Gastroesophageal sphincter (tissue), 3 donors: ENCODE results near the gene ALPL.

ENCODE experiments used
- POLR2A ChIP-seq, 2 donors: fragments of 450-650 bp; IDR thresholded peaks; one replicate each; pipeline ENCODE4 v1.6.1; 2017; ENCODE audit warnings: antibody characterized with exemption in 2 of 2, mild to moderate bottlenecking in 2 of 2, moderate library complexity in 1 of 2
- TF ChIP-seq, protein P1 (sequence below), 4 experiments: fragments of 200-600 bp in 2 of 4; fragments of 450-650 bp in 2 of 4; sonication (generic) in 1 of 4; IDR thresholded peaks; one replicate each; pipeline ENCODE4 v1.5.1; 2017 to 2019; ENCODE audit warnings: antibody characterized with exemption in 4 of 4, mild to moderate bottlenecking in 2 of 4, moderate library complexity in 2 of 4

DNA sequence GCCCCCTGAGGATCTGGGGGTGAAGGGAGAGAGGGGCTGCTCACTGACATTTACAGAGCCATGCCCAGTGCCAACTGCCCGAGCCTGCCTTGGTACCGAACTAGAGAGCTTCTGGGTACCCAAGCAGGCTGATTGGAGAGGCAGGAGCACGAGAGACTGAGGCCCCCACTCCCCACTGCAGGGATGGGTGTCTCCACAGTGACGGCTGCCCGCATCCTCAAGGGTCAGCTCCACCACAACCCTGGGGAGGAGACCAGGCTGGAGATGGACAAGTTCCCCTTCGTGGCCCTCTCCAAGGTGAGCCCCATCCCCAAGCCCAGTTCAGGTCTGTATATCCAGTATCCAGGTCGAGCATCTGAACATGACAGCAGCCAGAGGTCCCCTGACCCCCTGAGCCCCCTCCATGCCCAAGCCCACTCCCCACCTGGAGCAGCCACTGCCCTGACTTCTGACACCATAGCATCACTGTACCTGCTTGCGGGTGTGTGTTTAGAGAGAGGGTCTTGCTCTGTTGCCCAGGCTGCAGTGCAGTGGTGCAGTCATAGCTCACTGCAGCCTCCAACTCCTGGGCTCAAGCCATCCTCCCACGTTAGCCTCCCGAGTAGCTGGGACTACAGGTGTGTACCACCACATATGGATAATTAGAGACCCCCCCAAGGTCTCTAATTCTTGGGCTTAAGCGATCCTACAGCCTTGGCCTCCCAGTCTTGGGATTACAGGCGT is 51.9 kb downstream of the ALPL start:
- TF ChIP-seq, protein P1, sequence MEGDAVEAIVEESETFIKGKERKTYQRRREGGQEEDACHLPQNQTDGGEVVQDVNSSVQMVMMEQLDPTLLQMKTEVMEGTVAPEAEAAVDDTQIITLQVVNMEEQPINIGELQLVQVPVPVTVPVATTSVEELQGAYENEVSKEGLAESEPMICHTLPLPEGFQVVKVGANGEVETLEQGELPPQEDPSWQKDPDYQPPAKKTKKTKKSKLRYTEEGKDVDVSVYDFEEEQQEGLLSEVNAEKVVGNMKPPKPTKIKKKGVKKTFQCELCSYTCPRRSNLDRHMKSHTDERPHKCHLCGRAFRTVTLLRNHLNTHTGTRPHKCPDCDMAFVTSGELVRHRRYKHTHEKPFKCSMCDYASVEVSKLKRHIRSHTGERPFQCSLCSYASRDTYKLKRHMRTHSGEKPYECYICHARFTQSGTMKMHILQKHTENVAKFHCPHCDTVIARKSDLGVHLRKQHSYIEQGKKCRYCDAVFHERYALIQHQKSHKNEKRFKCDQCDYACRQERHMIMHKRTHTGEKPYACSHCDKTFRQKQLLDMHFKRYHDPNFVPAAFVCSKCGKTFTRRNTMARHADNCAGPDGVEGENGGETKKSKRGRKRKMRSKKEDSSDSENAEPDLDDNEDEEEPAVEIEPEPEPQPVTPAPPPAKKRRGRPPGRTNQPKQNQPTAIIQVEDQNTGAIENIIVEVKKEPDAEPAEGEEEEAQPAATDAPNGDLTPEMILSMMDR (IDR thresholded peaks at IDR 0.05): no peak
- TF ChIP-seq POLR2A (IDR thresholded peaks at IDR 0.05): no peak
